ENCODE results near the gene COL28A1. TPM values are rescaled to one million over a fixed set of nuclear protein-coding genes. Genes with fewer than 3 reads are reported as not detected.

Gene COL28A1
- total RNA-seq (1 to 10 TPM; 1.6 to 3.2 TPM), polyA plus RNA-seq (under 1 TPM; 0.26 to 0.63 TPM)
- long read RNA-seq, donor 1, partial matches to known transcripts = 0 of 1 reads
- long read RNA-seq, donor 1, other reads (novel, unspliced or antisense) = 1 of 1 reads
- long read RNA-seq, donor 2, partial matches to known transcripts = 3 of 3 reads
- long read RNA-seq, donor 2, other reads (novel, unspliced or antisense) = 0 of 3 reads

DNA sequence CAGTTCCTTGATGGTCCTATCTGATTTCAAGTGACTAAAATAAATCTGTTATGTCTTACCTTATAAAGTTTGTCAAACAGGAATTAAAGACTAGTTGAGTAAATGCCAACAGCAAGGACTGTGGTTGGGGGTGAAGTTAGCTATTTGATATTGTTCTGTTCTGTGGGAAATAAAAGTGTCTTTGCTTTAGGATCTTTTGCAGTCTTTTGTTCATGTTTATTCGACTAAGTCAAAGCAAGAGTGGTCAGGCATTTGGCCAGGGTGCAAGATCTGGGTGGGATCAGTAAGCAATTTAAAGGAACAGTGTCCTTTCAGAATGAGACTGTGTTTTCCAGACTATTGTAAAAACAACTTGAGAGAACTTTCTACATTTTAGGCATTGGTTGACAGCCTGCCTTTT is at the start of gene COL28A1:
TSS of gene COL28A1 (minus strand) at position 183 of the 400 bp plus-strand sequence. CDS start 2,998 bp downstream, outside the sequence.
- ATAC-seq (ENCODE audit: low FRiP score) = no peak
- Histone ChIP-seq H3K27ac (ENCODE audit: low read depth in 1 of 2, low read length in 2 of 2) (no peak within 1 kb of the TSS), H3K36me3 (ENCODE audit: control insufficient read depth in 1 of 2, insufficient read depth in 2 of 2, low read length in 1 of 2) (no peaks in the 10 kb centered on the region), H3K9me3 (ENCODE audit: control insufficient read depth, low read length) (no peaks in the 10 kb centered on the region), H3K4me1 (ENCODE audit: control insufficient read depth in 1 of 2, insufficient read depth in 2 of 2, low read length in 2 of 2) (no peaks in the 10 kb centered on the region), H3K27me3 (ENCODE audit: control insufficient read depth in 1 of 2, insufficient read depth in 2 of 2, low read length in 1 of 2) (no peaks in the 10 kb centered on the region), H3K4me3 (ENCODE audit: low read length in 2 of 2) (no peak within 1 kb of the TSS)
- intact Hi-C loops (cut with DNase I) = no loop called here
- 7 to 8% methylated on average over 1 of the region's 1 CpG for WGBS, 2 donors
- no peak for DNase-seq

DNA sequence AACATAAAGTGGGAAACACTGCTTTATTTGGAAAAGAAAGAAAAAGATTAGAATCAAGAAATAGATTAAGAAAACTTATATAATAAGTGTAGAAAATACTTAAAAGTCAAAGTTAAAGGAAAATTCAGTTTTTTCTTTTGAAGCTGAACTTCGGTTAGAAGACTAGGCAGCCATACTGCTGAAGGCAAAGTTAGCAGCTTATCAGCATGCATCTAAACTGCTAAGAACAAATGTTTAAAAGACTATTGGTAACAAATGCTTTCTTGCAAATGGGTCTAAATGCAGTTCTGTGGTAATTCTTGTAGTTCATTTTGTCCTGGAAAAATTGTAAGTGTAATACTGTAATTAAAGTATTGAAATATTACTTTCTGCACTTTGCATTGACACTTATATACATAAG is 49.0 kb upstream of the COL28A1 start:
- 70 to 88% methylated on average over 1 of the region's 1 CpG for WGBS, 2 donors
- intact Hi-C loops (cut with DNase I) = no loop called here
- H3K27ac ChIP-seq (ENCODE audit: low read depth in 1 of 2, low read length in 2 of 2) = no peak overlapping the region

DNA sequence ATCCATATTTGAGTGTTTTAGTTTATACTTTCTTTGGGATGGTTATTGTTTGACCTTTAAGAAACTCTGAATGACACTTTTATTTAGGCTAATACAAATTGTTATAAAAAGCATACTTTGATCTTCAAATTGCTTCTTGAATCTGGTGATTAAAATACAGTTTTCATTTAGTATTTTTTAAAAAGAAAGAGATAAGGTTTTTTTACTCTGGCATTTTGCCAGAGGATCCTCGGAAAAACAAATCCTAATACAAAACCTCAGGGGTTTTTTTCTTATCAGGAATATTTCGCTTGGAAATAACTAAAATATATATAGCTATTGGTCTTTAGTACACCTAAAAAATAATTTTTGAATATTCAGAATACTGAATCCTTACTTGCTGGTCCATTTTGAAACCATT is 48.1 kb upstream of the COL28A1 start:
- ATAC-seq (ENCODE audit: low FRiP score) = no peak

More for the DNA sequence above, 49.0 kb upstream of the COL28A1 start:
- H3K36me3 ChIP-seq (ENCODE audit: control insufficient read depth in 1 of 2, insufficient read depth in 2 of 2, low read length in 1 of 2) = no peaks in the 10 kb centered on the region
- no peaks in the 10 kb centered on the region for H3K27me3 ChIP-seq (ENCODE audit: control insufficient read depth in 1 of 2, insufficient read depth in 2 of 2, low read length in 1 of 2)
- H3K4me3 ChIP-seq (ENCODE audit: low read length in 2 of 2) = no peak overlapping the region
- ATAC-seq (ENCODE audit: low FRiP score) (no peak), DNase-seq (no peak)
- no peaks in the 10 kb centered on the region for H3K4me1 ChIP-seq (ENCODE audit: control insufficient read depth in 1 of 2, insufficient read depth in 2 of 2, low read length in 2 of 2)
- H3K9me3 ChIP-seq (ENCODE audit: control insufficient read depth, low read length) = no peaks in the 10 kb centered on the region

DNA sequence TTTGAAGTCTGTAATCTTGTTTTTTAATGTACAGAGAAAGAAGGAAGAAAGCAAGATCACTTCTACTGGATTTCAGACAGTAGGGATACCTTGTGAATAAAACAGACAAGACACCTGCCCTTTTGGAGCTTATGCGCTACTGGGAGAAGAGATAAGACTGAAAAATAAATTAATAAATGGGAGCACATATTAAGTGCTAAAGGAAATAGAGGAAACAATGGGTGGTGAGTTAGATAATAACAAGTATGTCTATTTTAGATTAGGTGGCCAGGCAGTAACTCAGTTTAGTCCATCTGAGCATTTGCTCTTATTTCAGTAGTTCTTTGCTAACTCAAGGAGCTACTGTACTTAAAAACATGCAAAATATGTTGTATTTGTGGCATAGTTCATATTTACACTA is 46.9 kb upstream of the COL28A1 start:
- DNase-seq (no peak), ATAC-seq (ENCODE audit: low FRiP score) (no peak)
- Histone ChIP-seq H3K4me1 (ENCODE audit: control insufficient read depth in 1 of 2, insufficient read depth in 2 of 2, low read length in 2 of 2) (peaks cover 0 to 1% of the 10 kb centered on the region in 2 donors), H3K9me3 (ENCODE audit: control insufficient read depth, low read length) (no peaks in the 10 kb centered on the region), H3K4me3 (ENCODE audit: low read length in 2 of 2) (no peak overlapping the region), H3K36me3 (ENCODE audit: control insufficient read depth in 1 of 2, insufficient read depth in 2 of 2, low read length in 1 of 2) (no peaks in the 10 kb centered on the region), H3K27ac (ENCODE audit: low read depth in 1 of 2, low read length in 2 of 2) (no peak overlapping the region), H3K27me3 (ENCODE audit: control insufficient read depth in 1 of 2, insufficient read depth in 2 of 2, low read length in 1 of 2) (no peaks in the 10 kb centered on the region)
- intact Hi-C loops (cut with DNase I) = no loop called here
- 95 to 100% methylated on average over 1 of the region's 1 CpG for WGBS, 2 donors

More for the DNA sequence above, 48.1 kb upstream of the COL28A1 start:
- Histone ChIP-seq H3K27me3 (ENCODE audit: control insufficient read depth in 1 of 2, insufficient read depth in 2 of 2, low read length in 1 of 2) (no peaks in the 10 kb centered on the region), H3K4me3 (ENCODE audit: low read length in 2 of 2) (no peak overlapping the region), H3K36me3 (ENCODE audit: control insufficient read depth in 1 of 2, insufficient read depth in 2 of 2, low read length in 1 of 2) (no peaks in the 10 kb centered on the region), H3K27ac (ENCODE audit: low read depth in 1 of 2, low read length in 2 of 2) (no peak overlapping the region), H3K9me3 (ENCODE audit: control insufficient read depth, low read length) (no peaks in the 10 kb centered on the region), H3K4me1 (ENCODE audit: control insufficient read depth in 1 of 2, insufficient read depth in 2 of 2, low read length in 2 of 2) (no peaks in the 10 kb centered on the region)
- WGBS, 2 donors = 73% methylated on average over 2 of the region's 2 CpGs
- intact Hi-C loops (cut with DNase I) = no loop called here
- no peak for DNase-seq

DNA sequence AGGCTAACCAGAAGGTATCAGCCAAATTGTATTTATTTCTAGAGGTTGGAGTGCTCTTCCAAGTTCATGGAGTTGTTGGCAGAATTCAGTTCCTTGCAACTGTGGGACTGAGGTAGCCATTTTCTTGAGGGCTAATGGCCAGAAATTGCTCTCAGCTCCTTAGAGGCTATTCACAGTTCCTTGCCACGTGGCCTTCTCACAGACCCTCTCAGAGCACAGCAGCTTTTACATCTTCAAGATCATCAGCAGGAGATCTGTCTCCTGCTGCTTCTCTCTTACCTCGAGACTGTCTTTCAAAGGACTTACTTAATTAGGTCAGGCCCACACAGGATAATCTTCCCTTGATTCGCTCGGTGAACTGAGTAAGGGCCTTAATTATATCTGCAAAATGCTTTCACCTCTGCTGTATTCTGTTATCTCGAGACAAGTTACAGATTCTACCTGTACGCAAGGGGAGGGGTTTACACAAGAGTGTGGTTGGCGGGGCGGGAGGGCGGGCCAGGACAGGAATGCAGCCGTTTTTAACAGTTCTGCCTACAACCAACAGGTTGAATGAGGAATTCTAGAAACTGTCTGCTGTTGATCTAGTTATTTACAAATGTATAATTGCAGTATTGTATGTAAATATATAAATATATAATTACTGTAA is 46.0 kb upstream of the COL28A1 start:
- 85 to 87% methylated on average over 10 of the region's 10 CpGs for WGBS, 2 donors
- DNase-seq (no peak), ATAC-seq (ENCODE audit: low FRiP score) (no peak)
- no peak overlapping the region for H3K27ac ChIP-seq (ENCODE audit: low read depth in 1 of 2, low read length in 2 of 2)
- no peaks in the 10 kb centered on the region for H3K36me3 ChIP-seq (ENCODE audit: control insufficient read depth in 1 of 2, insufficient read depth in 2 of 2, low read length in 1 of 2)
- H3K27me3 ChIP-seq (ENCODE audit: control insufficient read depth in 1 of 2, insufficient read depth in 2 of 2, low read length in 1 of 2) = no peaks in the 10 kb centered on the region
- H3K4me3 ChIP-seq (ENCODE audit: low read length in 2 of 2) = no peak overlapping the region
- H3K9me3 ChIP-seq (ENCODE audit: control insufficient read depth, low read length) = no peaks in the 10 kb centered on the region
- intact Hi-C loops (cut with DNase I) = no loop called here
- peaks cover 0 to 2% of the 10 kb centered on the region in 2 donors for H3K4me1 ChIP-seq (ENCODE audit: control insufficient read depth in 1 of 2, insufficient read depth in 2 of 2, low read length in 2 of 2)

DNA sequence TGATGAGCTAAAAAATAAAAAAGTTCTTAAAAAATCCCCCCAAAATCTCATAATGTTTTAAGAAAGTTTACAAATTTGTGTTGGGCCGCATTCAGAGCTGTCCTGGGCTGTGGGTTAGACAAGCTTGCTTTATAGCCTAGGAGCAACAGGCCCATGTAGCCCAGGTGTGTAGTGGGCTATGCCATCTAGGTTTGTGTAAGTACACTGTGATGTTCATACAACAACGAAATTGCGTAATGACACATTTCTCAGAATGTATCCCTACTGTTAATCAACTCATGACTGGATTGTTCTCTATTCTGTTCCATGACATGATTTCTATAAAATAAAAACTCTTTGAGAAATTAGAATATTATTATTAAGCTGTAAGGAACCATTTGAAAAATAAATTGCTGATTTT is 44.0 kb upstream of the COL28A1 start:
- DNase-seq (no peak), ATAC-seq (ENCODE audit: low FRiP score) (no peak)
- Histone ChIP-seq H3K27ac (ENCODE audit: low read depth in 1 of 2, low read length in 2 of 2) (no peak overlapping the region), H3K9me3 (ENCODE audit: control insufficient read depth, low read length) (no peaks in the 10 kb centered on the region), H3K4me1 (ENCODE audit: control insufficient read depth in 1 of 2, insufficient read depth in 2 of 2, low read length in 2 of 2) (peaks cover 0 to 2% of the 10 kb centered on the region in 2 donors), H3K4me3 (ENCODE audit: low read length in 2 of 2) (no peak overlapping the region), H3K27me3 (ENCODE audit: control insufficient read depth in 1 of 2, insufficient read depth in 2 of 2, low read length in 1 of 2) (no peaks in the 10 kb centered on the region), H3K36me3 (ENCODE audit: control insufficient read depth in 1 of 2, insufficient read depth in 2 of 2, low read length in 1 of 2) (no peaks in the 10 kb centered on the region)
- 96 to 97% methylated on average over 3 of the region's 3 CpGs for WGBS, 2 donors
- intact Hi-C loops (cut with DNase I) = no loop called here

DNA sequence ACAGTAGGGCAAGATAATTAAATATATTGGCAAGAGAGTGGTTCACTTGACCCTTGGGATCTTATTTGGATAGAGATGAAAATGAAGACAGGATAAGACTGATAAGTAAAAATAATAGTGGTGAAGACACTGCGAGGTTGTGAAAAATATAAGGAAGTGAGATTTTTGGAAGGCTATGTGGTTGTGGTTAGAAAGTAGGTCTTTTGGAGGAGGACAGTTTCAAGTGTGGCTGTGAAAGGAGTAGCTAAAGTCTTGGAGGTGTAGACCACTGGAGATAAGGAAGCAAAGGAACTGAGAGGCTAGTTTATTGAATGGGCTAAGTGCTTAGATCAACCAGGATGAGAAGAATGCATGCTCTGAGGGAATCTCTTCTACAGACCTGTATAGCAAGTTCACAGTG is 42.2 kb upstream of the COL28A1 start:
- ATAC-seq (ENCODE audit: low FRiP score) = no peak

DNA sequence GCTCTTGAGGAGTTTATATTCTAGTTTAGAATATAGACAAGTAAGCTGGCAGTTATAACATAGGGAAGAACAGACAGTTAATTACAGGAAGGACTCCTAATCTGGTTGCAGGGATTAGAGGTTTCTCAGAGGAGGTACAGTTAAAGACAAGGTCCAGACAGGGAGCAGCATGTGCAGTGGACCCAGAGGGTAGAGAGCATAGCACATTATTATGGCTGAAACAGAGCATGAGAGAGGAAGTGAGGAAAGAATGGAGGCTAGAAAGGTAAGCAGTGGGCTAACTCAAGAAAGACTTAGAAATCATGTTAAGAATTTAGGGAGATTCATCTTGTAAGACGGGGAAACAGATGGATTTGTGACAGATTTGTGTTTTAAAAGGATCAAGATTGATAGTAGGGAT is 40.7 kb upstream of the COL28A1 start:
- Histone ChIP-seq H3K9me3 (ENCODE audit: control insufficient read depth, low read length) (no peaks in the 10 kb centered on the region), H3K27ac (ENCODE audit: low read depth in 1 of 2, low read length in 2 of 2) (no peak overlapping the region), H3K36me3 (ENCODE audit: control insufficient read depth in 1 of 2, insufficient read depth in 2 of 2, low read length in 1 of 2) (no peaks in the 10 kb centered on the region), H3K4me1 (ENCODE audit: control insufficient read depth in 1 of 2, insufficient read depth in 2 of 2, low read length in 2 of 2) (peaks cover 0 to 2% of the 10 kb centered on the region in 2 donors), H3K4me3 (ENCODE audit: low read length in 2 of 2) (no peak overlapping the region), H3K27me3 (ENCODE audit: control insufficient read depth in 1 of 2, insufficient read depth in 2 of 2, low read length in 1 of 2) (no peaks in the 10 kb centered on the region)
- intact Hi-C loops (cut with DNase I) = no loop called here
- DNase-seq (no peak), ATAC-seq (ENCODE audit: low FRiP score) (no peak)
- WGBS, 2 donors = 96% methylated on average over 1 of the region's 1 CpG

More for the DNA sequence above, 42.2 kb upstream of the COL28A1 start:
- no peak for DNase-seq
- no peak overlapping the region for H3K4me3 ChIP-seq (ENCODE audit: low read length in 2 of 2)
- WGBS, 2 donors = 92 to 94% methylated on average over 1 of the region's 1 CpG
- no peak overlapping the region for H3K27ac ChIP-seq (ENCODE audit: low read depth in 1 of 2, low read length in 2 of 2)
- H3K4me1 ChIP-seq (ENCODE audit: control insufficient read depth in 1 of 2, insufficient read depth in 2 of 2, low read length in 2 of 2) = peaks cover 0 to 2% of the 10 kb centered on the region in 2 donors
- no peaks in the 10 kb centered on the region for H3K36me3 ChIP-seq (ENCODE audit: control insufficient read depth in 1 of 2, insufficient read depth in 2 of 2, low read length in 1 of 2)
- intact Hi-C loops (cut with DNase I) = no loop called here
- no peaks in the 10 kb centered on the region for H3K9me3 ChIP-seq (ENCODE audit: control insufficient read depth, low read length)
- H3K27me3 ChIP-seq (ENCODE audit: control insufficient read depth in 1 of 2, insufficient read depth in 2 of 2, low read length in 1 of 2) = no peaks in the 10 kb centered on the region

DNA sequence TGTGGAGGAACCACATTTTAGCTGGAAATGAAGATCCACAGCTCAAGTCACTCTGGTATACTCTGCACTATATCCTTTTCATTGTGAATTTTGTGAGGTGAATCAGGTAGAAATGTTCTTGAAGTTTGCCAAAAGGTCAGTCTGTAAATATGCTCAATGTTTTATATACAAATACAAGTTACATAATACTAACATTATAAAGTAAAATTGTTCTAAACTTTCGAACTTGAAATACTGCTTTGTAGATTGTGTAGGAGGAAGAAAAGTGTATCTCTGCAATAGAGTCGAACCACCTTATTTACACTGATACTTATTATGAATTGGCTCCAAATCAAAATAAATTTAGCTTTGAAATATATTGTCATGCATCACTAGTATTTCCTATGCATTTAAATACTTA is 38.0 kb upstream of the COL28A1 start:
- Histone ChIP-seq H3K4me1 (ENCODE audit: control insufficient read depth in 1 of 2, insufficient read depth in 2 of 2, low read length in 2 of 2) (peaks cover 0 to 2% of the 10 kb centered on the region in 2 donors), H3K27ac (ENCODE audit: low read depth in 1 of 2, low read length in 2 of 2) (no peak overlapping the region), H3K36me3 (ENCODE audit: control insufficient read depth in 1 of 2, insufficient read depth in 2 of 2, low read length in 1 of 2) (no peaks in the 10 kb centered on the region), H3K4me3 (ENCODE audit: low read length in 2 of 2) (no peak overlapping the region), H3K9me3 (ENCODE audit: control insufficient read depth, low read length) (no peaks in the 10 kb centered on the region), H3K27me3 (ENCODE audit: control insufficient read depth in 1 of 2, insufficient read depth in 2 of 2, low read length in 1 of 2) (no peaks in the 10 kb centered on the region)
- intact Hi-C loops (cut with DNase I) = no loop called here
- no peak for DNase-seq
- no peak for ATAC-seq (ENCODE audit: low FRiP score)
- 92 to 95% methylated on average over 2 of the region's 2 CpGs for WGBS, 2 donors
